ENCODE data around the gene RIMKLA.
A peak's percentile ranks its signal among the peaks of the same experiment; 100 is the strongest.

Gene RIMKLA, protein sequence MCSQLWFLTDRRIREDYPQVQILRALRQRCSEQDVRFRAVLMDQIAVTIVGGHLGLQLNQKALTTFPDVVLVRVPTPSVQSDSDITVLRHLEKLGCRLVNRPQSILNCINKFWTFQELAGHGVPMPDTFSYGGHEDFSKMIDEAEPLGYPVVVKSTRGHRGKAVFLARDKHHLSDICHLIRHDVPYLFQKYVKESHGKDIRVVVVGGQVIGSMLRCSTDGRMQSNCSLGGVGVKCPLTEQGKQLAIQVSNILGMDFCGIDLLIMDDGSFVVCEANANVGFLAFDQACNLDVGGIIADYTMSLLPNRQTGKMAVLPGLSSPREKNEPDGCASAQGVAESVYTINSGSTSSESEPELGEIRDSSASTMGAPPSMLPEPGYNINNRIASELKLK

DNA sequence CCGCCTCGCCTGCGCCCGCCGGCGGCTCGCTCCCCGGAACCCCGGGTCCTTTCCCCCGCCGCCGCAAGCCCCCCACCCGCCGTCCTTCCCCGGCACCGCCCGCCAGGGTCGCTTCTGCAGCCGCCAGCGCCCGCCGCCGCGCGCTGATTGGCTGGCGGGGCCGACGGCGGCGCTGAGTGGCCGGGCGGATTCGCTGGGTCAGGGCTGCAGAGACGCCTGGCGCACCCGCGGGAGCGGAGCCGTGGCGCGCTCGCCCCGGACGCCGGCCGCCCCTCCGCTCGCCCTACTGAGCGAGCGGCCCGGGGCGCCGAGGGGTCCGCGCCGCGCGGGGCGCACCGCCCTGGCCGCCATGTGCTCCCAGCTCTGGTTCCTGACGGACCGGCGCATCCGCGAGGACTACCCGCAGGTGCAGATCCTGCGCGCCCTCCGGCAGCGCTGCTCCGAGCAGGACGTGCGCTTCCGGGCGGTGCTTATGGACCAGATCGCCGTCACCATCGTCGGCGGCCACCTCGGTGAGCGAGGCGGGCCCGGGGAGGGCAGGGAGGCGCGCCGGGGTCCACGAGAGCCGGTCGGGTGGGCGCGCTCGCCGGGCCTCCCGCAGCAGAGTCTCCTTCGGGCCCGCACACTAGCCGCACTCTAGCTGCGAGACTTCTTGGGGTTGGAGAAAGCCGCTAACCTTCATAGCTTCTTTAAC, at the start of gene RIMKLA:
RIMKLA (plus strand) TSS at position 207 of the 694 bp plus-strand sequence; CDS start at position 350, 143 bp downstream.
- H3K27ac ChIP-seq: 0 out of 2 replicates have a peak within 1 kb of the TSS, but pooled peaks have one; percentile 7
- no peak for TF ChIP-seq ZFX (IDR thresholded peaks at IDR 0.05; ENCODE audit: borderline replicate concordance)
- TF ChIP-seq CTCF (IDR thresholded peaks at IDR 0.05): no peak

DNA sequence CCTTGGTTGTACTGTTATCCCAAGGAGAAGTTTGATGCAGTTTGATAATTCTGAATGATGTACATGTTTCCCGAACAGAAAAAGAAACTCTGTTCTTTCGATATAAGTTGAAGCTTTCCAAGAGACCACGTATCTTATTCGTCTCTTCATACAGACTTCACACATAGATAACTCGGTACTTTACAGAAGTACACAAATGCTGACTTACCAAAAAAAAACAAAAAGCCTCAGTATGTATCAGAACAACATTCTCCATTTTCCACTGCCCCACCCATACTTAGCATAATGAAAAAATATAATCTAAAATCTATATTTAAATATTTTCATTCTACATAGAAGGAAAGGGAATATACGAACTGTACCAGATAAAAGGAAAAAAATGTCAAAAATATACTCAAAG, 47.7 kb upstream of the RIMKLA start:
- no peak overlapping the region for H3K27ac ChIP-seq
- TF ChIP-seq ZFX (IDR thresholded peaks at IDR 0.05; ENCODE audit: borderline replicate concordance) (no peak), CTCF (IDR thresholded peaks at IDR 0.05) (no peak)

- no peak for TF ChIP-seq CTCF (IDR thresholded peaks at IDR 0.05)
- TF ChIP-seq ZFX (IDR thresholded peaks at IDR 0.05; ENCODE audit: borderline replicate concordance): no peak
- H3K27ac ChIP-seq: peak overlapping the region; percentile 96
Measured at GRCh38 chr1:42333662-42334239, 46.8 kb upstream of the RIMKLA start.

- peak overlapping the region; percentile 96 for H3K27ac ChIP-seq
- TF ChIP-seq CTCF (IDR thresholded peaks at IDR 0.05) (no peak), ZFX (IDR thresholded peaks at IDR 0.05; ENCODE audit: borderline replicate concordance) (no peak)
Measured at GRCh38 chr1:42334240-42335049, 46.1 kb upstream of the RIMKLA start.

DNA sequence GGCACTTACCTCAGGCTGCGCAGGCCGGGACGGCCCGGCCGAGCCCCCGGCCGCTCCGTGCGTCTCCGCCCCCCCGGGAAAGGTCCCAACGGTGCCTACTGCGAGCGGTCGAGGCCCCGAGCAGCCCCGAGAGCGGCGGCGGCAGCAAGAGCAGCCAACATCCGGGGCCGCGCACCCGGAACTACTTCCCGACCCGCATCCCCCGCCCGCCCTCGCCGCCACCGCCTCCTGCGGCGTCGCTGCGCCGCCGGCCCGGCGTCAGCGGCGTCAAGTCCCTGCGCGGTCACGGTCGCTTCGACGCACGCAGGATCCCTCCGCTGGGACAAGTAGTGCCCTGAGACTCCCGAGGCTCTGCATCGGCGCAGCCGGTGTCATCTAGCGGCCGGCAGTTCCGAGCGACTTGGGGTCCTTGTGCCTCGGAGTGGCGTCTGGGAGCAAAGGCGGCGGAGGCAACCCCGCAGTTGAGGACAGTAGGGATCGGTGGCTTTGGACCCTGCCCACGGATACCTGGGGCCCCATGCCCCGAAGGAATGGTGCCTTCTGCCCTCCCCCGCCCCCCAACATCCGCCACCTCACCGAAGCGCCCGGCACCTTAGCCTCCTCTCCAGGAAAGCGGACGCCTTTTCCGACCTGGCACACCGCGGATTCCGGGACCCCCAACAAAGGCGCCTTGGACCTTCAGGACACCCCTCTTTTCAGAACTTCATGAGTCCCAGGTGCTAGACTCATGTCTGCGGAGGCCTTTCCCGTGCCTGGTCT, 45.4 kb upstream of the RIMKLA start, which contains the start of gene FOXJ3:
FOXJ3 (minus strand) TSS at position 186 of the 759 bp plus-strand sequence. CDS start 24,142 bp downstream, outside the sequence.
- H3K27ac ChIP-seq: peak within 1 kb of the TSS; percentile 96
- TF ChIP-seq ZFX (IDR thresholded peaks at IDR 0.05; ENCODE audit: borderline replicate concordance): no peak
- no peak for TF ChIP-seq CTCF (IDR thresholded peaks at IDR 0.05)

GRCh38 chr1:42335809-42336518, 44.6 kb upstream of the RIMKLA start:
- peak overlapping the region; percentile 96 for H3K27ac ChIP-seq
- no peak for TF ChIP-seq ZFX (IDR thresholded peaks at IDR 0.05; ENCODE audit: borderline replicate concordance)
- no peak for TF ChIP-seq CTCF (IDR thresholded peaks at IDR 0.05)
